GM20431 (cell line): Measurements from ENCODE around the gene TP53I3.
"Not testable (repeated sequence)": the region's sequence is repeated elsewhere in the genome, so short reads cannot be mapped to it uniquely, and the experiment has no call there.

ENCODE experiments used
- in situ Hi-C: fragments of 300-500 bp; cut with MseI, MboI; formaldehyde crosslinking; loops from one replicate; pipeline ENCODE4 v1.15.0; 2020; ENCODE audit warnings: low sequenced_read_pairs; ENCODE audit not compliant: unreplicated experiment

The TP53I3 gene

GRCh38 chr2:24084386-24085199, at the start of gene TP53I3:
Gene TP53I3 (minus strand): TSS chr2:24084834. CDS start chr2:24084326, 508 bp downstream.
- in situ Hi-C loops = no loop called here

GRCh38 chr2:24132543-24132942, 47.9 kb upstream of the TP53I3 start:
- in situ Hi-C loops = no loop called here

GRCh38 chr2:24125956-24126355, 41.3 kb upstream of the TP53I3 start:
- in situ Hi-C loops = no loop called here

- in situ Hi-C loops = no loop called here
Measured at GRCh38 chr2:24123922-24124580, 39.4 kb upstream of the TP53I3 start.

GRCh38 chr2:24123195-24123921, 38.7 kb upstream of the TP53I3 start, which contains the start of the genes FAM228B and PFN4:
Gene FAM228B (plus strand): TSS chr2:24123469. CDS start chr2:24124362, 893 bp downstream.
Gene PFN4 (minus strand): TSS chr2:24123334. CDS start chr2:24122535, 799 bp downstream.
- in situ Hi-C loops = no loop called here

- in situ Hi-C loops = no loop called here
Measured at GRCh38 chr2:24122366-24123194, 37.9 kb upstream of the TP53I3 start.

GRCh38 chr2:24121469-24121868, 36.8 kb upstream of the TP53I3 start:
- in situ Hi-C loops = no loop called here

GRCh38 chr2:24121066-24121465, 36.4 kb upstream of the TP53I3 start:
- in situ Hi-C loops = no loop called here

GRCh38 chr2:24117902-24118301, 33.3 kb upstream of the TP53I3 start:
- in situ Hi-C loops = no loop called here

- in situ Hi-C loops = no loop called here
Measured at GRCh38 chr2:24115057-24115456, 30.4 kb upstream of the TP53I3 start.

GRCh38 chr2:24111407-24111901, 26.8 kb upstream of the TP53I3 start:
- in situ Hi-C loops = no loop called here

GRCh38 chr2:24110660-24111303, 26.1 kb upstream of the TP53I3 start:
- in situ Hi-C loops = no loop called here

GRCh38 chr2:24109431-24109830, 24.8 kb upstream of the TP53I3 start:
- in situ Hi-C loops = not testable (repeated sequence)

- in situ Hi-C loops = no loop called here
Measured at GRCh38 chr2:24107336-24107735, 22.7 kb upstream of the TP53I3 start.

GRCh38 chr2:24106786-24107185, 22.2 kb upstream of the TP53I3 start:
- in situ Hi-C loops = no loop called here

- in situ Hi-C loops = no loop called here
Measured at GRCh38 chr2:24105816-24106215, 21.2 kb upstream of the TP53I3 start.

- in situ Hi-C loops = no loop called here
Measured at GRCh38 chr2:24104906-24105305, 20.3 kb upstream of the TP53I3 start.

- in situ Hi-C loops = no loop called here
Measured at GRCh38 chr2:24104110-24104650, 19.5 kb upstream of the TP53I3 start.

GRCh38 chr2:24102677-24103076, 18.0 kb upstream of the TP53I3 start:
- in situ Hi-C loops = no loop called here
